Measurements from ENCODE around the gene NSUN7. TPM values are rescaled to one million over a fixed set of nuclear protein-coding genes. Genes with fewer than 3 reads are reported as not detected.

Gene NSUN7
- total and polyA plus RNA-seq, 4 donors, result 0.21 to 4.5 (median 1.3) TPM

DNA sequence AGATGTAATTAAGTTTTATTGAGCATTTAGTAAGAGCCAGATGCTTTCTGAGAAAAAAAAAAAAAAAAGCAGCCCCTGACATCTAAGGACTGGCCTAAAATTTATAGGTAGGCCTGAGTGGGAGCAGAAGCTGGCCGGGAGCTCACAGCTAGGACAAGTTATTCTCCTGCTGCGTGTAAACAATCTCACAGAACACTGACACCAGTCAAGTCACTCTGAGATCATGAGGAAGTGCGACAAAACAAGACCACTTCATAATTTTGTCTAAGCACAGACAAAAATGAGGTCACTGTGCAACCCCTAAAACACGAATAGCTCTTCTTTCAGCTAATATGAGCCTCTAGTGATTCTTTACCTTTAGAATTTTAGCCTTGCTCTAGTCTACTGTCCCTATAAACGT, 15.3 kb upstream of the NSUN7 start (continued):
- TF ChIP-seq, protein P1, sequence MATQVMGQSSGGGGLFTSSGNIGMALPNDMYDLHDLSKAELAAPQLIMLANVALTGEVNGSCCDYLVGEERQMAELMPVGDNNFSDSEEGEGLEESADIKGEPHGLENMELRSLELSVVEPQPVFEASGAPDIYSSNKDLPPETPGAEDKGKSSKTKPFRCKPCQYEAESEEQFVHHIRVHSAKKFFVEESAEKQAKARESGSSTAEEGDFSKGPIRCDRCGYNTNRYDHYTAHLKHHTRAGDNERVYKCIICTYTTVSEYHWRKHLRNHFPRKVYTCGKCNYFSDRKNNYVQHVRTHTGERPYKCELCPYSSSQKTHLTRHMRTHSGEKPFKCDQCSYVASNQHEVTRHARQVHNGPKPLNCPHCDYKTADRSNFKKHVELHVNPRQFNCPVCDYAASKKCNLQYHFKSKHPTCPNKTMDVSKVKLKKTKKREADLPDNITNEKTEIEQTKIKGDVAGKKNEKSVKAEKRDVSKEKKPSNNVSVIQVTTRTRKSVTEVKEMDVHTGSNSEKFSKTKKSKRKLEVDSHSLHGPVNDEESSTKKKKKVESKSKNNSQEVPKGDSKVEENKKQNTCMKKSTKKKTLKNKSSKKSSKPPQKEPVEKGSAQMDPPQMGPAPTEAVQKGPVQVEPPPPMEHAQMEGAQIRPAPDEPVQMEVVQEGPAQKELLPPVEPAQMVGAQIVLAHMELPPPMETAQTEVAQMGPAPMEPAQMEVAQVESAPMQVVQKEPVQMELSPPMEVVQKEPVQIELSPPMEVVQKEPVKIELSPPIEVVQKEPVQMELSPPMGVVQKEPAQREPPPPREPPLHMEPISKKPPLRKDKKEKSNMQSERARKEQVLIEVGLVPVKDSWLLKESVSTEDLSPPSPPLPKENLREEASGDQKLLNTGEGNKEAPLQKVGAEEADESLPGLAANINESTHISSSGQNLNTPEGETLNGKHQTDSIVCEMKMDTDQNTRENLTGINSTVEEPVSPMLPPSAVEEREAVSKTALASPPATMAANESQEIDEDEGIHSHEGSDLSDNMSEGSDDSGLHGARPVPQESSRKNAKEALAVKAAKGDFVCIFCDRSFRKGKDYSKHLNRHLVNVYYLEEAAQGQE (IDR thresholded peaks at IDR 0.05), result no peak
- no peak for TF ChIP-seq FOXA1 (IDR thresholded peaks at IDR 0.05)
- TF ChIP-seq, protein P2, sequence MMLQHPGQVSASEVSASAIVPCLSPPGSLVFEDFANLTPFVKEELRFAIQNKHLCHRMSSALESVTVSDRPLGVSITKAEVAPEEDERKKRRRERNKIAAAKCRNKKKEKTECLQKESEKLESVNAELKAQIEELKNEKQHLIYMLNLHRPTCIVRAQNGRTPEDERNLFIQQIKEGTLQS (IDR thresholded peaks at IDR 0.05), result no peak
- no peak for TF ChIP-seq FOXA2 (IDR thresholded peaks at IDR 0.05)
- TF ChIP-seq, protein P3, sequence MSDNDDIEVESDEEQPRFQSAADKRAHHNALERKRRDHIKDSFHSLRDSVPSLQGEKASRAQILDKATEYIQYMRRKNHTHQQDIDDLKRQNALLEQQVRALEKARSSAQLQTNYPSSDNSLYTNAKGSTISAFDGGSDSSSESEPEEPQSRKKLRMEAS (IDR thresholded peaks at IDR 0.05), result no peak
- no peak for TF ChIP-seq RXRA (IDR thresholded peaks at IDR 0.05)
- TF ChIP-seq GABPA (IDR thresholded peaks at IDR 0.05 in 1 of 2, conservative IDR thresholded peaks at IDR 0.05 in 1 of 2), result no peak
- TF ChIP-seq HNF4G (IDR thresholded peaks at IDR 0.05), result no peak

DNA sequence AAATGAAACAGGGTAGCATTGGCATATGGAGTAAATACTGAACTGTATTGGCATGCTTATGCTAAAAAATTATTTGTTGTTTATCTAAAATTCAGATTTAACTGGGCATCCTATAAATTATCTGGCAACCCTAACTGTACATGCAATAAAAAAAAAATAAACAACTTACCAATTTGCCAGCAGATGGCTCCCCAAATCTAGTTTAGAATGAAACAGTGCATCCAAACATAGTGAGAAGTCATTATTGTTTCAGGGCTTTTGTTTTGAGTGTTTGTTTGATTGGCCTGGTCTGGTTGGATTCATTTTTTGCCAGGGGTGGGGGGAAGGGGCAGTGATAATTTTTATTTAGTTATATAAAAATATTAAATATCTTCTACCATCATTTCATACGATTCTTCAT, 12.8 kb upstream of the NSUN7 start:
- WGBS, result 96% methylated on average over 1 of the region's 1 CpG

DNA sequence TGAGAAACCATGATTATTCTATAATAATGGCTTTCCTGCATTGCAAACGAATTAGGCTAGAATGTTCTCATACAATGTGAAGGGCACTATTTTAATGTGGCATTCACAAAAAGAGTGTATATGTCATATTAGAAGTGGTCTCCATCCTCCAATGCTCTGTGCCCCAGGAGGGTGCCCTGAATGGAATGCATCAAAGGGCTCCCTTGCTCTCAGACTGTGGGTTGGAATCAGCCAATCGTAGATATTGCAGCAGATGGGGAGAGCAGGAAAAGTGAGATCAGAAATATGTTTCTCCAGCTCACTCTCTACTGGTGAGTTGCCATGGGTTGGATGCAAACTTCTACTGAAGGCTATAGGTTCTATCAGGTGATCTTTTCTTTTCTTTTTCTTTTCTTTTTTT, 11.9 kb upstream of the NSUN7 start:
- no peaks in the 10 kb centered on the region for H3K9me3 ChIP-seq (ENCODE audit: control insufficient read depth in 4 of 4, low read length in 3 of 4)
- H3K9ac ChIP-seq (ENCODE audit: low read depth in 1 of 2, low read length in 2 of 2), result no peak overlapping the region
- no peaks in the 10 kb centered on the region for H3K27me3 ChIP-seq (ENCODE audit: control insufficient read depth in 4 of 4, insufficient read depth in 4 of 4, low read length in 3 of 4)
- H3K27ac ChIP-seq (ENCODE audit: low read depth in 1 of 2, low read length in 2 of 2), result no peak overlapping the region
- no peak for TF ChIP-seq SP1 (IDR thresholded peaks at IDR 0.05)
- H3K36me3 ChIP-seq (ENCODE audit: control insufficient read depth in 4 of 4, insufficient read depth in 3 of 4, low read depth in 1 of 4, low read length in 3 of 4), result no peaks in the 10 kb centered on the region
- H3K4me3 ChIP-seq (ENCODE audit: low read depth in 1 of 3, low read length in 3 of 3), result no peak overlapping the region
- 76% methylated on average over 2 of the region's 2 CpGs for whole genome bisulfite sequencing
- no peak for DNase-seq (ENCODE audit: low spot score)
- no peaks in the 10 kb centered on the region for H3K4me1 ChIP-seq (ENCODE audit: control insufficient read depth in 4 of 4, insufficient read depth in 4 of 4, low read length in 3 of 4)

More for the DNA sequence above, 12.8 kb upstream of the NSUN7 start:
- H3K4me3 ChIP-seq (ENCODE audit: low read depth in 1 of 3, low read length in 3 of 3), result no peak overlapping the region
- no peak for DNase-seq (ENCODE audit: low spot score)
- H3K4me1 ChIP-seq (ENCODE audit: control insufficient read depth in 4 of 4, insufficient read depth in 4 of 4, low read length in 3 of 4), result peaks cover 0 to 4% (median 1%) of the 10 kb centered on the region in 4 donors
- no peaks in the 10 kb centered on the region for H3K27me3 ChIP-seq (ENCODE audit: control insufficient read depth in 4 of 4, insufficient read depth in 4 of 4, low read length in 3 of 4)
- TF ChIP-seq RAD21 (IDR thresholded peaks at IDR 0.05) (peak; percentile 78 to 79), JUND (IDR thresholded peaks at IDR 0.05) (no peak), YY1 (IDR thresholded peaks at IDR 0.05) (no peak), TAF1 (conservative IDR thresholded peaks at IDR 0.05) (no peak)
- TF ChIP-seq, protein P4, sequence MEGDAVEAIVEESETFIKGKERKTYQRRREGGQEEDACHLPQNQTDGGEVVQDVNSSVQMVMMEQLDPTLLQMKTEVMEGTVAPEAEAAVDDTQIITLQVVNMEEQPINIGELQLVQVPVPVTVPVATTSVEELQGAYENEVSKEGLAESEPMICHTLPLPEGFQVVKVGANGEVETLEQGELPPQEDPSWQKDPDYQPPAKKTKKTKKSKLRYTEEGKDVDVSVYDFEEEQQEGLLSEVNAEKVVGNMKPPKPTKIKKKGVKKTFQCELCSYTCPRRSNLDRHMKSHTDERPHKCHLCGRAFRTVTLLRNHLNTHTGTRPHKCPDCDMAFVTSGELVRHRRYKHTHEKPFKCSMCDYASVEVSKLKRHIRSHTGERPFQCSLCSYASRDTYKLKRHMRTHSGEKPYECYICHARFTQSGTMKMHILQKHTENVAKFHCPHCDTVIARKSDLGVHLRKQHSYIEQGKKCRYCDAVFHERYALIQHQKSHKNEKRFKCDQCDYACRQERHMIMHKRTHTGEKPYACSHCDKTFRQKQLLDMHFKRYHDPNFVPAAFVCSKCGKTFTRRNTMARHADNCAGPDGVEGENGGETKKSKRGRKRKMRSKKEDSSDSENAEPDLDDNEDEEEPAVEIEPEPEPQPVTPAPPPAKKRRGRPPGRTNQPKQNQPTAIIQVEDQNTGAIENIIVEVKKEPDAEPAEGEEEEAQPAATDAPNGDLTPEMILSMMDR (IDR thresholded peaks at IDR 0.05; ENCODE audit: low read depth, low read length, missing input control), result peak; percentile 39
- no peaks in the 10 kb centered on the region for H3K9me3 ChIP-seq (ENCODE audit: control insufficient read depth in 4 of 4, low read length in 3 of 4)
- no peak overlapping the region for H3K27ac ChIP-seq (ENCODE audit: low read depth in 1 of 2, low read length in 2 of 2)
- no peaks in the 10 kb centered on the region for H3K36me3 ChIP-seq (ENCODE audit: control insufficient read depth in 4 of 4, insufficient read depth in 3 of 4, low read depth in 1 of 4, low read length in 3 of 4)
- no peak overlapping the region for H3K9ac ChIP-seq (ENCODE audit: low read depth in 1 of 2, low read length in 2 of 2)
